GM18868 (cell line): ENCODE data around the gene BICC1.

Experiments
- ATAC-seq: cut with Tn5 transposase; IDR thresholded peaks from one replicate; pipeline ENCODE4 v1.9.1; 2021; ENCODE audit warnings: mild to moderate bottlenecking, moderate library complexity; ENCODE audit not compliant: unreplicated experiment

BICC1 gene

GRCh38 chr10:58560068-58560467 lies 47.4 kb downstream of the BICC1 start:
- no peak for ATAC-seq

GRCh38 chr10:58565271-58565670 lies 52.6 kb downstream of the BICC1 start:
- no peak for ATAC-seq

- no peak for ATAC-seq
Measured at GRCh38 chr10:58567652-58568051, 55.0 kb downstream of the BICC1 start.

- ATAC-seq: no peak
Measured at GRCh38 chr10:58568428-58568935, 55.8 kb downstream of the BICC1 start.

GRCh38 chr10:58570307-58570723 lies 57.6 kb downstream of the BICC1 start:
- no peak for ATAC-seq

GRCh38 chr10:58570979-58571378 lies 58.3 kb downstream of the BICC1 start:
- no peak for ATAC-seq

GRCh38 chr10:58573144-58573543 lies 60.5 kb downstream of the BICC1 start:
- no peak for ATAC-seq

- no peak for ATAC-seq
Measured at GRCh38 chr10:58574058-58574457, 61.4 kb downstream of the BICC1 start.

- no peak for ATAC-seq
Measured at GRCh38 chr10:58575491-58575890, 62.8 kb downstream of the BICC1 start.

- ATAC-seq: no peak
Measured at GRCh38 chr10:58576751-58577436, 64.2 kb downstream of the BICC1 start.

- ATAC-seq: no peak
Measured at GRCh38 chr10:58577437-58577777, 64.7 kb downstream of the BICC1 start.

GRCh38 chr10:58578366-58578765 lies 65.7 kb downstream of the BICC1 start:
- no peak for ATAC-seq

- no peak for ATAC-seq
Measured at GRCh38 chr10:58579011-58579655, 66.5 kb downstream of the BICC1 start.

GRCh38 chr10:58582045-58582444 lies 69.4 kb downstream of the BICC1 start:
- ATAC-seq: no peak

- no peak for ATAC-seq
Measured at GRCh38 chr10:58585435-58585834, 72.8 kb downstream of the BICC1 start.

- no peak for ATAC-seq
Measured at GRCh38 chr10:58586282-58587245, 73.9 kb downstream of the BICC1 start.

GRCh38 chr10:58587676-58588075 lies 75.0 kb downstream of the BICC1 start:
- ATAC-seq: no peak

- ATAC-seq: no peak
Measured at GRCh38 chr10:58588673-58589265, 76.1 kb downstream of the BICC1 start.

GRCh38 chr10:58590152-58590840 lies 77.6 kb downstream of the BICC1 start:
- no peak for ATAC-seq

GRCh38 chr10:58590924-58591323 lies 78.3 kb downstream of the BICC1 start:
- no peak for ATAC-seq
